ENCODE data around the gene WNT8B. TPM values are rescaled to one million over a fixed set of nuclear protein-coding genes. Genes with fewer than 3 reads are reported as not detected.

Gene WNT8B
- total RNA-seq, 1 donor from 2014 or later = not detected

GRCh38 chr10:100485366-100485765 lies 22.6 kb downstream of the WNT8B start:
- Mint-ChIP-seq H3K9me3 (ENCODE audit: unreplicated experiment) (no peaks in the 10 kb centered on the region), H3K27ac (ENCODE audit: unreplicated experiment) (no peak overlapping the region), H3K36me3 (ENCODE audit: unreplicated experiment) (peaks cover 25% of the 10 kb centered on the region), H3K4me3 (ENCODE audit: unreplicated experiment) (no peak overlapping the region), H3K27me3 (ENCODE audit: unreplicated experiment) (peaks cover 18% of the 10 kb centered on the region), H3K4me1 (ENCODE audit: low read depth, unreplicated experiment) (no peaks in the 10 kb centered on the region)
- DNase-seq = no peak
- TF ChIP-seq CTCF (IDR thresholded peaks at IDR 0.05; ENCODE audit: partially characterized antibody, unreplicated experiment) = no peak

DNA sequence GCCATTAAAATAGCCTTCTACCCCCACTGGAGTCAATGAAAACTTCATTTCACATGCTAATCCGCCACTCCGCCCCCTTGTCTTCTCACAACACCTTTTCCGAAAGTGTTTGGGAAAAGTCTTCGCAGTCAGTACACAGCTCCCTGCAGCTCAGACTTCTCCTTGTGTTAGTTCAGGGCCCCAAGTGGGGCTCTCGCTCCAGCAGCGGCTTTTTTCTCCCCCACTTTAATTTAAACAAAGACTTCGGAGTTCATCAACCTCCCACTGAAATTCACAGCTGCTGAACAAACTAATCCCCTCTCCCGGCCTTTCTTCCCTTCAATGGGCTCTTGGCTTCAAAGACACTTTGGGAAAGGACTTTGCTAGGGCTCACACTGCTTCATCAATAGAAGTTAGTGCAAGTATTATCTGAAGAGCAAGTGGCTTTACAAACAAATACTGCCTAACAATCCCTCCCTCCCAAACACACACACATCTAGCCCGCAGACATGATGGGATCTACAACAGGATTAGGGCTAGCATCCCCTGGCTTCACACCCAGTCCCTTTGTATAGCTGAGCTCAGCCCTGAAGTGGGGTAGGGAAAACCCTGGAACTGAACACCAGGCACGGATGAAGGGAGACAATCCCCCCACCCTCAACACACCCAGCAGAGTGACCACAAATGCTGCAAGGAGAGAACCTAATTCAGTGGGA lies 23.1 kb downstream of the WNT8B start:
- Mint-ChIP-seq H3K27me3 (ENCODE audit: unreplicated experiment) (peaks cover 18% of the 10 kb centered on the region), H3K36me3 (ENCODE audit: unreplicated experiment) (peaks cover 25% of the 10 kb centered on the region), H3K4me3 (ENCODE audit: unreplicated experiment) (no peak overlapping the region), H3K4me1 (ENCODE audit: low read depth, unreplicated experiment) (no peaks in the 10 kb centered on the region), H3K27ac (ENCODE audit: unreplicated experiment) (no peak overlapping the region), H3K9me3 (ENCODE audit: unreplicated experiment) (no peaks in the 10 kb centered on the region)
- no peak for DNase-seq
- TF ChIP-seq CTCF (IDR thresholded peaks at IDR 0.05; ENCODE audit: partially characterized antibody, unreplicated experiment) = no peak

GRCh38 chr10:100487529-100487928 lies 24.7 kb downstream of the WNT8B start:
- Mint-ChIP-seq H3K36me3 (ENCODE audit: unreplicated experiment) (peaks cover 25% of the 10 kb centered on the region), H3K4me1 (ENCODE audit: low read depth, unreplicated experiment) (no peaks in the 10 kb centered on the region), H3K9me3 (ENCODE audit: unreplicated experiment) (no peaks in the 10 kb centered on the region), H3K27ac (ENCODE audit: unreplicated experiment) (no peak overlapping the region), H3K4me3 (ENCODE audit: unreplicated experiment) (no peak overlapping the region), H3K27me3 (ENCODE audit: unreplicated experiment) (peaks cover 14% of the 10 kb centered on the region)
- no peak for TF ChIP-seq CTCF (IDR thresholded peaks at IDR 0.05; ENCODE audit: partially characterized antibody, unreplicated experiment)
- DNase-seq = no peak

- Mint-ChIP-seq H3K27me3 (ENCODE audit: unreplicated experiment) (peaks cover 7% of the 10 kb centered on the region), H3K4me3 (ENCODE audit: unreplicated experiment) (no peak overlapping the region), H3K4me1 (ENCODE audit: low read depth, unreplicated experiment) (no peaks in the 10 kb centered on the region), H3K36me3 (ENCODE audit: unreplicated experiment) (peaks cover 16% of the 10 kb centered on the region), H3K27ac (ENCODE audit: unreplicated experiment) (no peak overlapping the region), H3K9me3 (ENCODE audit: unreplicated experiment) (no peaks in the 10 kb centered on the region)
- no peak for TF ChIP-seq CTCF (IDR thresholded peaks at IDR 0.05; ENCODE audit: partially characterized antibody, unreplicated experiment)
- DNase-seq = no peak
Observed at GRCh38 chr10:100489396-100489795, 26.6 kb downstream of the WNT8B start.

- no peak for TF ChIP-seq CTCF (IDR thresholded peaks at IDR 0.05; ENCODE audit: partially characterized antibody, unreplicated experiment)
- no peaks in the 10 kb centered on the region for H3K9me3 Mint-ChIP-seq (ENCODE audit: unreplicated experiment)
- DNase-seq = no peak
- H3K4me3 Mint-ChIP-seq (ENCODE audit: unreplicated experiment) = no peak overlapping the region
- H3K27me3 Mint-ChIP-seq (ENCODE audit: unreplicated experiment) = peaks cover 6% of the 10 kb centered on the region
- peaks cover 11% of the 10 kb centered on the region for H3K36me3 Mint-ChIP-seq (ENCODE audit: unreplicated experiment)
- H3K4me1 Mint-ChIP-seq (ENCODE audit: low read depth, unreplicated experiment) = no peaks in the 10 kb centered on the region
- H3K27ac Mint-ChIP-seq (ENCODE audit: unreplicated experiment) = no peak overlapping the region
Observed at GRCh38 chr10:100490531-100490930, 27.7 kb downstream of the WNT8B start.

Measured in glutamatergic neuron (in vitro differentiated cells).